Measurements from ENCODE around the gene PIK3C2B. TPM values are rescaled to one million over a fixed set of nuclear protein-coding genes. Genes with fewer than 3 reads are reported as not detected.

PIK3C2B gene
- total and polyA plus RNA-seq, 4 donors, result 2.8 to 14.9 (median 5.4) TPM

GRCh38 chr1:204493145-204493983 lies 1.2 kb downstream of the PIK3C2B start:
- no peak for DNase-seq (ENCODE audit: low spot score)
- TF ChIP-seq CTCF (IDR thresholded peaks at IDR 0.05; ENCODE audit: low read depth, low read length, missing input control) (no peak), EGR1 (IDR thresholded peaks at IDR 0.05; ENCODE audit: low read depth in 2 of 2) (no peak), JUND (IDR thresholded peaks at IDR 0.05) (peak in 1 of 2 donors; percentile 20), MAX (IDR thresholded peaks at IDR 0.05) (no peak), ATF3 (IDR thresholded peaks at IDR 0.05) (no peak), NR2F2 (IDR thresholded peaks at IDR 0.05) (peak; percentile 48), FOXA2 (IDR thresholded peaks at IDR 0.05) (no peak), YY1 (IDR thresholded peaks at IDR 0.05) (peak; percentile 58), RAD21 (IDR thresholded peaks at IDR 0.05) (no peak), TAF1 (conservative IDR thresholded peaks at IDR 0.05) (peak; percentile 32), REST (IDR thresholded peaks at IDR 0.05) (peak; percentile 42), GABPA (IDR thresholded peaks at IDR 0.05 in 1 of 2, conservative IDR thresholded peaks at IDR 0.05 in 1 of 2) (no peak), ZBTB33 (IDR thresholded peaks at IDR 0.05) (no peak), RXRA (IDR thresholded peaks at IDR 0.05) (peak; percentile 66 to 76), SP1 (IDR thresholded peaks at IDR 0.05) (no peak), HNF4G (IDR thresholded peaks at IDR 0.05) (no peak), HNF4A (conservative IDR thresholded peaks at IDR 0.05) (peak in 1 of 2 donors; percentile 45), FOXA1 (IDR thresholded peaks at IDR 0.05) (no peak)
- peaks cover 0 to 32% (median 24%) of the 10 kb centered on the region in 4 donors for H3K4me1 ChIP-seq (ENCODE audit: control insufficient read depth in 4 of 4, insufficient read depth in 4 of 4, low read length in 3 of 4)
- H3K9ac ChIP-seq (ENCODE audit: low read depth in 1 of 2, low read length in 2 of 2), result peak overlapping the region; percentile 52 to 85
- peaks cover 0 to 6% (median 0%) of the 10 kb centered on the region in 4 donors for H3K36me3 ChIP-seq (ENCODE audit: control insufficient read depth in 4 of 4, insufficient read depth in 3 of 4, low read depth in 1 of 4, low read length in 3 of 4)
- H3K27ac ChIP-seq (ENCODE audit: low read depth in 1 of 2, low read length in 2 of 2), result peak overlapping the region; percentile 81 to 93
- no peaks in the 10 kb centered on the region for H3K27me3 ChIP-seq (ENCODE audit: control insufficient read depth in 4 of 4, insufficient read depth in 4 of 4, low read length in 3 of 4)
- peak overlapping the region; percentile 38 to 79 (median 75) for H3K4me3 ChIP-seq (ENCODE audit: low read depth in 1 of 3, low read length in 3 of 3)
- no peaks in the 10 kb centered on the region for H3K9me3 ChIP-seq (ENCODE audit: control insufficient read depth in 4 of 4, low read length in 3 of 4)
- WGBS, result 12% methylated on average over 15 of the region's 15 CpGs
